ENCODE data around the gene PDZRN4. TPM values are rescaled to one million over a fixed set of nuclear protein-coding genes. Genes with fewer than 3 reads are reported as not detected.

The PDZRN4 gene
- total and polyA plus RNA-seq, 8 donors = 0.12 to 0.26 (median 0.23) TPM; not detected in 4

DNA sequence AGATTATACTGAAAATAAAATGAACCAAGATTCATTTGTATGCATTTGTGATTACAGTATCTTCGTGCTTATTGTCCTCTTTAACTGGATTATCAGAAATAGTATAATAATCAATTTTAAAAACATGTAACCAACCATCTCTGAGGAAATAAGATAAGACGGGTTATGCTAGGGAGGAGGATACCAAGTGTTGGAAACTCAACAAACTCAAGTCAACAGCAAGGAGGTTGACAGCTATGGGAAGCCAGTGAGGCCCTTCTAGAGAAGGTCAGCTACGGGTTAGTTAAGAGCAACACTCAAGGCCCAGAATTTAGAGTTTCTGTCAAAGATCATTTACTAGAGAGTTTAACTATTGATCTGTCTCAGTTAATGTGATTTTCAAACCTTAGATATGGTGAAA lies 137.2 kb downstream of the PDZRN4 start:
- Histone ChIP-seq H3K4me1 (no peaks in the 10 kb centered on the region), H3K36me3 (no peaks in the 10 kb centered on the region), H3K27me3 (no peaks in the 10 kb centered on the region), H3K27ac (no peak overlapping the region), H3K4me3 (no peak overlapping the region), H3K9me3 (no peaks in the 10 kb centered on the region)
- TF ChIP-seq, protein P1, sequence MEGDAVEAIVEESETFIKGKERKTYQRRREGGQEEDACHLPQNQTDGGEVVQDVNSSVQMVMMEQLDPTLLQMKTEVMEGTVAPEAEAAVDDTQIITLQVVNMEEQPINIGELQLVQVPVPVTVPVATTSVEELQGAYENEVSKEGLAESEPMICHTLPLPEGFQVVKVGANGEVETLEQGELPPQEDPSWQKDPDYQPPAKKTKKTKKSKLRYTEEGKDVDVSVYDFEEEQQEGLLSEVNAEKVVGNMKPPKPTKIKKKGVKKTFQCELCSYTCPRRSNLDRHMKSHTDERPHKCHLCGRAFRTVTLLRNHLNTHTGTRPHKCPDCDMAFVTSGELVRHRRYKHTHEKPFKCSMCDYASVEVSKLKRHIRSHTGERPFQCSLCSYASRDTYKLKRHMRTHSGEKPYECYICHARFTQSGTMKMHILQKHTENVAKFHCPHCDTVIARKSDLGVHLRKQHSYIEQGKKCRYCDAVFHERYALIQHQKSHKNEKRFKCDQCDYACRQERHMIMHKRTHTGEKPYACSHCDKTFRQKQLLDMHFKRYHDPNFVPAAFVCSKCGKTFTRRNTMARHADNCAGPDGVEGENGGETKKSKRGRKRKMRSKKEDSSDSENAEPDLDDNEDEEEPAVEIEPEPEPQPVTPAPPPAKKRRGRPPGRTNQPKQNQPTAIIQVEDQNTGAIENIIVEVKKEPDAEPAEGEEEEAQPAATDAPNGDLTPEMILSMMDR (IDR thresholded peaks at IDR 0.05) = no peak
- DNase-seq = no peak
- FAIRE-seq = no peak
- intact Hi-C loops (cut with DNase I) = no loop called here
- WGBS, 2 donors = 68 to 70% methylated on average over 3 of the region's 3 CpGs
- no peak for ATAC-seq

DNA sequence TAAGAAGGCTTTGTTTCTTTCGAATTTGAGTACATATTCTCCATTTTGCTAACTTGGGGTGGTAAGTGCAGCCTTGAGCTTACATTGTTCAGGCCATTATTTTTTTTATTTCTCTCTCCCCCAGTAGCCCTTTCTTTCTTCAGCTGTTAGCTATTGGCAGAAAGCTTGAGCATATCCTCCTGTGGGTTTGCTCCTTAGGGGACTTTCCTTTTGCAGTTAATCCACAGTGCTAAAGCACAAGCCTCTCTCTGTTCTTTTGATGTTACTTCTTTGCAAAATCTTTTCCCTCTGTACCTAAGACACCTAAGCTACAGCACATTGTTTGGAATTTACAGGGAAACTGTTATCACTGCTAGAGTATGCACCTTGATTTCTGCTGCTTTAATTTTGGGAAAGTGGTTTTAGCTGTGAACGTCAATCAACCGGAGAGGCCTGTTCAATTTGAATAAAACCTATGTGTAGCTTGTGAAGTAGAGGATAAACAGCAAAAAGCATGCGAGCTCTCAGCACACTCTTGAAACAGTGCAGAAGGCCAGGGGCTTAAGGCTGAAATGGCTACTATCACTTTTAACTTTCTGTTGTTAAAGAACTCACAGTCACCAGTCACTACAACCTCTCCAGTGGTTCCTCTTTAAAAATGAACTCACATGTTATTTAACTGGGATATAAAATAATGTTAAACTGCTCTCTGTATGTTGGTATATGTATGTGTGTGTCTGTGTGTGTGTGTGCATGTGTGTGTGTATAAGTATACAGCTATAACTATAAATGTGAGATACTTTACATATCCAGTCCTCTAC lies 139.2 kb downstream of the PDZRN4 start:
- TF ChIP-seq, protein P1 (IDR thresholded peaks at IDR 0.05) = no peak
- H3K4me3 ChIP-seq = no peak overlapping the region
- ATAC-seq = no peak
- no peaks in the 10 kb centered on the region for H3K27me3 ChIP-seq
- H3K36me3 ChIP-seq = no peaks in the 10 kb centered on the region
- no peaks in the 10 kb centered on the region for H3K4me1 ChIP-seq
- no peak for DNase-seq
- no peaks in the 10 kb centered on the region for H3K9me3 ChIP-seq
- intact Hi-C loops (cut with DNase I) = no loop called here
- WGBS, 2 donors = 49% methylated on average over 4 of the region's 4 CpGs
- no peak for FAIRE-seq
- H3K27ac ChIP-seq = no peak overlapping the region

DNA sequence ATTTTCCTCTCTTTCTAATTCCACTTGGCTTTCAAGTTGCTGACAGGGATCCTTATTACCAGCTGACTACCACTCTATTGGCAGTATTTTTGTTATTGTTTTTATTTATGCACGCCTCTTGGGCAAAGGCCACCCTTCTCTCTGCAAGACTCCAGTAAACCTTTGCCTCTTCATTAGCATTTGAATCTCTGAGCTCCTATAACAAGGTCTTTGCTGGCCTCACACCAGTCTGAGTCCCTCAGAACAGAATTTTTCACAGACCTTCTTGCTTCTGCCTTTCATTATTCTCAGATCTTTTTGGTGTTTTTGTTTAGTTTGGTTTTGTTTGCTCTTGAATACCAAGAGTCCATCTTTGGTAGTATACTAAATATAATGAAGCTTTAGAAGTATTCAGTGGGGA lies 145.9 kb downstream of the PDZRN4 start:
- no peak for ATAC-seq
- no peaks in the 10 kb centered on the region for H3K4me1 ChIP-seq
- no peak overlapping the region for H3K4me3 ChIP-seq
- H3K27me3 ChIP-seq = no peaks in the 10 kb centered on the region
- DNase-seq = no peak
- no peaks in the 10 kb centered on the region for H3K36me3 ChIP-seq
- H3K27ac ChIP-seq = no peak overlapping the region
- no peak for FAIRE-seq
- no peaks in the 10 kb centered on the region for H3K9me3 ChIP-seq
- TF ChIP-seq, protein P1 (IDR thresholded peaks at IDR 0.05) = no peak
- intact Hi-C loops (cut with DNase I) = no loop called here
- 31 to 49% methylated on average over 1 of the region's 1 CpG for WGBS, 2 donors

DNA sequence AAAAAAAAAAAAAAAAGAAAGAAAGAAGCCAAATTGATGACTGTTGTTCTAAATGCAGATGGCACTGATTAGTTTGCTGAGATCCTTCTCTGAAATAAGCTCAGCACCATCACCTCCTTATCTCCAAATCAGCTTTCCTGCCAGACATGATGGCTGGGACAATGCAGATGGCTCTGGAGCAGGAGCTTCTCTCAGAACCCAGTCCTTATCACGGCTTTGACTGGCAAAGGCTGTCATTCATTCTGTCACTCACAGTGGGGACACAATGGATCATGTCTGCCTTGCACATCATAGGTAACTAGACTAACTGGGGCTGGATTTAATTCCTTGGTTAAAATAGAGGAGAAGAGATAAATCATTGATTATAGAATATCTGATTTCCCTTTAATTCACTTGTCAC lies 146.3 kb downstream of the PDZRN4 start:
- H3K36me3 ChIP-seq = no peaks in the 10 kb centered on the region
- intact Hi-C loops (cut with DNase I) = no loop called here
- H3K9me3 ChIP-seq = no peaks in the 10 kb centered on the region
- TF ChIP-seq, protein P1 (IDR thresholded peaks at IDR 0.05) = no peak
- 22 to 28% methylated on average over 1 of the region's 1 CpG for WGBS, 2 donors
- DNase-seq = no peak
- no peaks in the 10 kb centered on the region for H3K4me1 ChIP-seq
- FAIRE-seq = no peak
- no peak overlapping the region for H3K27ac ChIP-seq
- ATAC-seq = no peak
- H3K27me3 ChIP-seq = no peaks in the 10 kb centered on the region
- H3K4me3 ChIP-seq = no peak overlapping the region

DNA sequence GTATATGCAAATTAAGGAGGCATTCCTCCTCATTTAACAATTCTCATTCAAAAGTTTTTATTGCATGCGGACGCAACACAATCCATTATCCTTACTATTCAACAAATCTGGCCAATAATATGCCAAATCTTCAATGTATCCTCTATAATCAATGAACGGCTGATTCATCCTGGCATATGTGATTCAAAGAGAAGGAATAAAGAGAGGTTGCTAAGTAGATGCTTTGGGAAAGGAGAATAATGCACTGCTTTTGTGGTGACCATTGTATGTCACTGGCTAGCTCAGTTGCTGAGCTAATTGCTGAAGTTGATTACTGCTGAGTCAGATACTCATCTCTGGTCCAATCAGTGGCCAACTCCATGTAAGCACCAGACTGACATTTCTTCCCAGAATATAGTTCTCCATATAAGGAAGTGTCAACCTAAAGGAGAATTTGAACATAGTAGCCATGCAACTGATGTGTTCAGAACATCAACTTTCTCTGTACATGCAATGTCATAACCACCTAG lies 148.0 kb downstream of the PDZRN4 start:
- Histone ChIP-seq H3K27me3 (no peaks in the 10 kb centered on the region), H3K4me3 (no peak overlapping the region), H3K36me3 (no peaks in the 10 kb centered on the region), H3K4me1 (no peaks in the 10 kb centered on the region), H3K27ac (no peak overlapping the region), H3K9me3 (no peaks in the 10 kb centered on the region)
- ATAC-seq (no peak), FAIRE-seq (no peak), DNase-seq (no peak)
- WGBS, 2 donors = 29 to 54% methylated on average over 3 of the region's 3 CpGs
- TF ChIP-seq, protein P1 (IDR thresholded peaks at IDR 0.05) = no peak
- intact Hi-C loops (cut with DNase I) = no loop called here
